ENCODE data around the gene UBE2O. TPM values are rescaled to one million over a fixed set of nuclear protein-coding genes. Genes with fewer than 3 reads are reported as not detected.

Gene UBE2O
- total and polyA plus RNA-seq, 8 donors, result 10.4 to 19.8 (median 15.9) TPM

GRCh38 chr17:76492989-76493501 lies 40.1 kb upstream of the UBE2O start:
- intact Hi-C loops (cut with DNase I), result no loop called here
- Histone ChIP-seq H3K36me3 (no peaks in the 10 kb centered on the region), H3K27ac (peak overlapping the region in 3 of 4 donors; percentile 17 to 80 (median 63)), H3K4me3 (peak overlapping the region in 1 of 4 donors; percentile 5), H3K27me3 (no peaks in the 10 kb centered on the region), H3K4me1 (peaks cover 9 to 10% (median 9%) of the 10 kb centered on the region in 3 donors), H3K9me3 (no peaks in the 10 kb centered on the region)
- 50 to 59% methylated on average over 15 of the region's 15 CpGs for WGBS, 2 donors
- FAIRE-seq (no peak), ATAC-seq (peak in 3 of 4 donors; percentile 10 to 59 (median 53)), DNase-seq (peak in 2 of 6 donors; percentile 27 to 66)
- TF ChIP-seq, protein P1, sequence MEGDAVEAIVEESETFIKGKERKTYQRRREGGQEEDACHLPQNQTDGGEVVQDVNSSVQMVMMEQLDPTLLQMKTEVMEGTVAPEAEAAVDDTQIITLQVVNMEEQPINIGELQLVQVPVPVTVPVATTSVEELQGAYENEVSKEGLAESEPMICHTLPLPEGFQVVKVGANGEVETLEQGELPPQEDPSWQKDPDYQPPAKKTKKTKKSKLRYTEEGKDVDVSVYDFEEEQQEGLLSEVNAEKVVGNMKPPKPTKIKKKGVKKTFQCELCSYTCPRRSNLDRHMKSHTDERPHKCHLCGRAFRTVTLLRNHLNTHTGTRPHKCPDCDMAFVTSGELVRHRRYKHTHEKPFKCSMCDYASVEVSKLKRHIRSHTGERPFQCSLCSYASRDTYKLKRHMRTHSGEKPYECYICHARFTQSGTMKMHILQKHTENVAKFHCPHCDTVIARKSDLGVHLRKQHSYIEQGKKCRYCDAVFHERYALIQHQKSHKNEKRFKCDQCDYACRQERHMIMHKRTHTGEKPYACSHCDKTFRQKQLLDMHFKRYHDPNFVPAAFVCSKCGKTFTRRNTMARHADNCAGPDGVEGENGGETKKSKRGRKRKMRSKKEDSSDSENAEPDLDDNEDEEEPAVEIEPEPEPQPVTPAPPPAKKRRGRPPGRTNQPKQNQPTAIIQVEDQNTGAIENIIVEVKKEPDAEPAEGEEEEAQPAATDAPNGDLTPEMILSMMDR (IDR thresholded peaks at IDR 0.05), result no peak

DNA sequence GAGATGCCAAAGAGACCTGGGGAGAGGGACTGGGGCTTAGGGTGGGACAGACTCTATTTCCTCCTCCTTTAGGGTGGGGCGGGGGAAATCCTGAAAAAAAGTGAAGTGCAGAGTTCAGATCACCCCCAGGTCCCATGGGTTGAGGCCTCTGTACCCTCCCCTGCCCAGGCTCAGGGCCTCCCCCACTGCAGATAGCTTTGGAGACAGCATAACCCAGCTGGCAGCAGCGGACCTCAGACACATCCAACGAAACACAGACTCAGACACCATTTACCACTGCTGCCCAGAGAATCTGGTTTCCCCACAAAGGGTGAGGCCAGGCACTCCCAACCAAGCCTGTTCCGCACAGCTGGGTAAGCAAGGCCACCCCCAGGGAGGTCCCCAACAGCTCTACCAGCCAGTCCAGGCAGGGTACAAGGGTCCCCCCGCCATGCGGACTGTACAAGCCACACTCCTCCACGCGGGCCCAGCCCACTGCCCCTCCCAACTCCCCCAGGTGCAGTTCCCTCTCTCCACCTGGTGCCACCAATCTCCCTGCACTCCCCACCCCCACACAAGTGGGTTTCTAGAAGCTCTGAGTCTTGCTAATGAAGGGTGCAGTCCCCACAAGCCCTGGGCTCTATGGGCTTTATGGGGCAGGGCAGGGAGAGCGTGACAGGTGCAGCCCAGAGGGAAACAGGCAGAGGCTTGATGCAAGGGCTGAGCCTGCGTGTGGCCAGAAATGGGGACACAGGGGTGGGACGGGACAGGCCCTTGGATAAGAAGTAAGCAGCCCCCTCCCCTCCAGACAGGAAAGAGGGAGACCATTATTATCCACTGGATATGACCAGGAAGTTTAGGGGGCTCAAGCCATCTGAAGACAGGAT lies 39.4 kb upstream of the UBE2O start:
- WGBS, 2 donors, result 73 to 78% methylated on average over 11 of the region's 11 CpGs
- FAIRE-seq (no peak), ATAC-seq (peak in 3 of 4 donors; percentile 11 to 25 (median 16)), DNase-seq (peak in 2 of 6 donors; percentile 16 to 71)
- peak overlapping the region in 1 of 4 donors; percentile 5 for H3K4me3 ChIP-seq
- H3K27me3 ChIP-seq, result no peaks in the 10 kb centered on the region
- peaks cover 3 to 4% (median 3%) of the 10 kb centered on the region in 3 donors for H3K4me1 ChIP-seq
- TF ChIP-seq, protein P1 (IDR thresholded peaks at IDR 0.05), result no peak
- no peaks in the 10 kb centered on the region for H3K9me3 ChIP-seq
- H3K36me3 ChIP-seq, result no peaks in the 10 kb centered on the region
- peak overlapping the region in 3 of 4 donors; percentile 17 to 80 (median 63) for H3K27ac ChIP-seq
- intact Hi-C loops (cut with DNase I), result no loop called here

GRCh38 chr17:76491271-76492122 lies 38.5 kb upstream of the UBE2O start:
- no peaks in the 10 kb centered on the region for H3K9me3 ChIP-seq
- WGBS, 2 donors, result 88 to 91% methylated on average over 17 of the region's 17 CpGs
- DNase-seq (peak in 2 of 6 donors; percentile 22 to 54), ATAC-seq (peak in 2 of 4 donors; percentile 3), FAIRE-seq (no peak)
- TF ChIP-seq, protein P1 (IDR thresholded peaks at IDR 0.05), result no peak
- no peaks in the 10 kb centered on the region for H3K27me3 ChIP-seq
- H3K36me3 ChIP-seq, result no peaks in the 10 kb centered on the region
- H3K4me1 ChIP-seq, result no peaks in the 10 kb centered on the region
- H3K27ac ChIP-seq, result peak overlapping the region in 2 of 4 donors; percentile 63 to 80
- H3K4me3 ChIP-seq, result no peak overlapping the region
- intact Hi-C loops (cut with DNase I), result no loop called here

DNA sequence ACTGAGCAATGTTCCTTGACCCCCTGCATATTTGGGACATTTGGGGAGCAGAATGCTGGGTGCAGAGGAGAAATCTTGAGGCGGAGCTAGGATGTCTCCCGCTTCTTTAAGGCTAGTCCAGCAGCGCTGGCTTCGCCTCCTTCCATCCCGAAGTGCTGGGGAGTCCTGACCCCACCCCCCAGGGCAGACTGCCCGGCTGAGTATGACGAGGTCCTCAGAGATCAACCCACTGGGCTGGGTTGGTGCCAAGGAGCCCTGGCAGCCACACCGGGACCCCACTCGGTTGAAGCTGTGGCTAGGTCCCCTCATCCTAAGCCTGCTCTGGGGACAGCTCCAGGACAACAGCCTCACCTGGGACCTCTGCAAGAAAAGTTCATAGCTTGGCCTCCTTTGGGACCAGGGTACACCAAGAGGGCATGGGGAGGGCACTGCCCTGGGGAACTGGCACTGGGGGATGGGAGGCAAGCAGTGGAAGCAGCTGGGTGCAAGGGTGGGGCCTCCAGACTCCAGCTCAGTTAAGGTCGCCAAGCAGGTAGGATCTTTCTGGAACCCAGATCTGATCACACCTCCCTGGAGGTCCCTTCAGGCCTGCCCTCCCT lies 37.3 kb upstream of the UBE2O start:
- intact Hi-C loops (cut with DNase I), result no loop called here
- 68 to 72% methylated on average over 10 of the region's 10 CpGs for WGBS, 2 donors
- no peaks in the 10 kb centered on the region for H3K9me3 ChIP-seq
- no peaks in the 10 kb centered on the region for H3K36me3 ChIP-seq
- TF ChIP-seq, protein P1 (IDR thresholded peaks at IDR 0.05), result no peak
- DNase-seq (peak in 2 of 6 donors; percentile 44 to 62), ATAC-seq (no peak), FAIRE-seq (no peak)
- no peak overlapping the region for H3K27ac ChIP-seq
- no peaks in the 10 kb centered on the region for H3K4me1 ChIP-seq
- no peak overlapping the region for H3K4me3 ChIP-seq
- H3K27me3 ChIP-seq, result no peaks in the 10 kb centered on the region
